Neural cell (in vitro differentiated cells): ENCODE data around the gene SLC4A5. TPM values are rescaled to one million over a fixed set of nuclear protein-coding genes. Genes with fewer than 3 reads are reported as not detected.

Source experiments
- H2AFZ ChIP-seq: fragments of 200-600, 300-800 bp; sonication (generic), shearing (Covaris generic); 2 replicates; pipeline ENCODE4 v1.6.0; 2014; ENCODE audit warnings: low read depth, mild to moderate bottlenecking, antibody characterized with exemption, low read length, moderate library complexity
- H3F3A ChIP-seq: fragments of 200-600 bp; shearing (Covaris generic); 2 replicates; pipeline ENCODE4 v1.6.1; 2016; ENCODE audit warnings: mild to moderate bottlenecking, moderate library complexity, mixed read lengths, antibody characterized with exemption, low read length; ENCODE audit not compliant: insufficient read depth, poor library complexity, severe bottlenecking
- H3K27ac ChIP-seq: fragments of 200-600, 300-800 bp; sonication (generic), shearing (Covaris generic); 2 replicates; pipeline ENCODE4 v1.5.1; 2014; ENCODE audit warnings: mild to moderate bottlenecking, low read length, moderate library complexity
- H3K27me3 ChIP-seq: fragments of 300-800, 200-600 bp; sonication (generic), shearing (Covaris generic); 2 replicates; pipeline ENCODE4 v1.6.0; 2014; ENCODE audit warnings: mild to moderate bottlenecking, low read depth, low read length, moderate library complexity; ENCODE audit not compliant: insufficient read depth
- H3K36me3 ChIP-seq: fragments of 300-800, 200-600 bp; sonication (generic), shearing (Covaris generic); 2 replicates; pipeline ENCODE4 v1.5.1; 2014; ENCODE audit warnings: mild to moderate bottlenecking, antibody characterized with exemption, low read length, moderate library complexity; ENCODE audit not compliant: insufficient read depth
- H3K4me2 ChIP-seq: fragments of 300-800, 200-600 bp; sonication (generic), shearing (Covaris generic); 2 replicates; pipeline ENCODE4 v1.6.0; 2014; ENCODE audit warnings: mild to moderate bottlenecking, low read length
- H3K4me3 ChIP-seq: fragments of 300-800, 200-600 bp; sonication (generic), shearing (Covaris generic); 2 replicates; pipeline ENCODE4 v1.5.1; 2014; ENCODE audit warnings: mild to moderate bottlenecking, low read length, moderate library complexity
- H3K79me2 ChIP-seq: fragments of 200-600 bp; shearing (Covaris generic); replicated peaks from 2 replicates; pipeline ENCODE4 v1.6.0; 2014; ENCODE audit warnings: mild to moderate bottlenecking, low read length, moderate library complexity; ENCODE audit not compliant: insufficient read depth
- H3K9ac ChIP-seq: fragments of 300-800, 200-600 bp; sonication (generic), shearing (Covaris generic); 2 replicates; pipeline ENCODE4 v1.6.1; 2016; ENCODE audit warnings: mild to moderate bottlenecking, low read length, mixed read lengths
- H3K9me2 ChIP-seq: fragments of 200-600 bp; shearing (Covaris generic); 2 replicates; pipeline ENCODE4 v1.6.1; 2016; ENCODE audit warnings: mild to moderate bottlenecking, low read length, mixed read lengths; ENCODE audit not compliant: insufficient read depth
- H3K9me3 ChIP-seq: fragments of 200-600, 300-800 bp; sonication (generic), shearing (Covaris generic); 2 replicates; pipeline ENCODE4 v1.6.1; 2016; ENCODE audit warnings: mild to moderate bottlenecking, mixed run types, low read length, moderate library complexity, mixed read lengths
- H4K20me1 ChIP-seq: fragments of 200-600 bp; shearing (Covaris generic); 2 replicates; pipeline ENCODE4 v1.6.1; 2016; ENCODE audit warnings: mild to moderate bottlenecking, mixed run types; ENCODE audit not compliant: insufficient read depth
- EP300 ChIP-seq: fragments of 450-650 bp; conservative IDR thresholded peaks from 2 replicates; pipeline ENCODE4 v1.6.1; 2014; ENCODE audit warnings: antibody characterized with exemption, mild to moderate bottlenecking, moderate library complexity; ENCODE audit not compliant: poor library complexity, severe bottlenecking
- EZH2 ChIP-seq: fragments of 200-600, 300-800 bp; shearing (Covaris generic), sonication (generic); IDR thresholded peaks from 2 replicates; pipeline ENCODE4 v1.6.1; 2014; ENCODE audit warnings: antibody characterized with exemption, low read length, borderline replicate concordance, mild to moderate bottlenecking; ENCODE audit not compliant: insufficient read depth, poor library complexity, severe bottlenecking
- MXI1 ChIP-seq: fragments of 450-650 bp; conservative IDR thresholded peaks from 2 replicates; pipeline ENCODE4 v1.6.1; 2014; ENCODE audit warnings: antibody characterized with exemption, mild to moderate bottlenecking; ENCODE audit not compliant: poor library complexity, severe bottlenecking
- POLR2AphosphoS5 ChIP-seq: IDR thresholded peaks from 2 replicates; pipeline ENCODE4 v1.6.1; 2012
- RAD21 ChIP-seq: fragments of 450-650 bp; conservative IDR thresholded peaks from 2 replicates; pipeline ENCODE4 v1.6.1; 2014; ENCODE audit warnings: antibody characterized with exemption, mild to moderate bottlenecking, moderate library complexity
- SMC3 ChIP-seq: fragments of 450-650 bp; conservative IDR thresholded peaks from 2 replicates; pipeline ENCODE4 v1.6.1; 2014; ENCODE audit warnings: antibody characterized with exemption, mild to moderate bottlenecking, moderate library complexity; ENCODE audit not compliant: poor library complexity
- TAF1 ChIP-seq: IDR thresholded peaks from 2 replicates; pipeline ENCODE4 v1.6.1; 2012; ENCODE audit warnings: low read depth
- polyA plus RNA-seq: library from polyadenylated mRNA; depleted of rRNA; stranded (reverse); fragments of >200 nt; gene quantifications from 2 replicates; pipeline ENCODE4 v1.2.3, GENCODE V29; 2014
- TF ChIP-seq, protein P1 (sequence below): fragments of 450-650 bp; IDR thresholded peaks from 2 replicates; pipeline ENCODE4 v1.5.1; 2014; ENCODE audit warnings: antibody characterized with exemption, mild to moderate bottlenecking, moderate library complexity; ENCODE audit not compliant: poor library complexity, severe bottlenecking
- TF ChIP-seq, protein P2 (sequence below): IDR thresholded peaks from 2 replicates; pipeline ENCODE4 v1.6.1; 2012; ENCODE audit warnings: borderline replicate concordance

The SLC4A5 gene
- polyA plus RNA-seq, 1 donor from 2014 or later = 3.9 TPM

DNA sequence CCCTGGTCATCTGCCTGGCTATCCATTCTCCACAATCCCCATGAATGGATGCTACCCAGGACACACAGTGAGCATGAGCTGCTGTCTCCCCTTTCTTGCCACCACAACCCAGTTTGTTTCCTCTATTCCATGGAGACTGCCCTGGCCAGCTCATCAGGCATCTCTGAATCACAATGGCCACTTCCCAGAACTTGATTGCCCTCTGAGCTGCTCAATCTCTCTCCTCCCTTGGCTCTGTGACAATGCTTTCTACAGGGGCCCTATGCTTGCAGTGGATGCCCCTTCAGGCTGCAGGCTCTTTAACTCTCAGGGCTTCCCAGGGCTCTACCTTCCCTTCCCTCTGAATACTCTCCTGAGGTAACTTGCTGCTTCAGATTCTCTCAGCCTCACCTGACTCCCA, 14.4 kb upstream of the SLC4A5 start:
- TF ChIP-seq, protein P1, sequence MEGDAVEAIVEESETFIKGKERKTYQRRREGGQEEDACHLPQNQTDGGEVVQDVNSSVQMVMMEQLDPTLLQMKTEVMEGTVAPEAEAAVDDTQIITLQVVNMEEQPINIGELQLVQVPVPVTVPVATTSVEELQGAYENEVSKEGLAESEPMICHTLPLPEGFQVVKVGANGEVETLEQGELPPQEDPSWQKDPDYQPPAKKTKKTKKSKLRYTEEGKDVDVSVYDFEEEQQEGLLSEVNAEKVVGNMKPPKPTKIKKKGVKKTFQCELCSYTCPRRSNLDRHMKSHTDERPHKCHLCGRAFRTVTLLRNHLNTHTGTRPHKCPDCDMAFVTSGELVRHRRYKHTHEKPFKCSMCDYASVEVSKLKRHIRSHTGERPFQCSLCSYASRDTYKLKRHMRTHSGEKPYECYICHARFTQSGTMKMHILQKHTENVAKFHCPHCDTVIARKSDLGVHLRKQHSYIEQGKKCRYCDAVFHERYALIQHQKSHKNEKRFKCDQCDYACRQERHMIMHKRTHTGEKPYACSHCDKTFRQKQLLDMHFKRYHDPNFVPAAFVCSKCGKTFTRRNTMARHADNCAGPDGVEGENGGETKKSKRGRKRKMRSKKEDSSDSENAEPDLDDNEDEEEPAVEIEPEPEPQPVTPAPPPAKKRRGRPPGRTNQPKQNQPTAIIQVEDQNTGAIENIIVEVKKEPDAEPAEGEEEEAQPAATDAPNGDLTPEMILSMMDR = no peak
- no peak for TF ChIP-seq POLR2AphosphoS5
- Histone ChIP-seq H3K27ac (no peak overlapping the region), H3K9me3 (no peaks in the 10 kb centered on the region), H3K79me2 (no peaks in the 10 kb centered on the region), H3K27me3 (no peaks in the 10 kb centered on the region), H2AFZ (no peak overlapping the region), H4K20me1 (no peaks in the 10 kb centered on the region), H3K36me3 (peaks cover 5% of the 10 kb centered on the region), H3K9ac (no peak overlapping the region), H3K9me2 (no peaks in the 10 kb centered on the region), H3K4me2 (no peak overlapping the region), H3K4me3 (no peak overlapping the region), H3F3A (no peaks in the 10 kb centered on the region)

DNA sequence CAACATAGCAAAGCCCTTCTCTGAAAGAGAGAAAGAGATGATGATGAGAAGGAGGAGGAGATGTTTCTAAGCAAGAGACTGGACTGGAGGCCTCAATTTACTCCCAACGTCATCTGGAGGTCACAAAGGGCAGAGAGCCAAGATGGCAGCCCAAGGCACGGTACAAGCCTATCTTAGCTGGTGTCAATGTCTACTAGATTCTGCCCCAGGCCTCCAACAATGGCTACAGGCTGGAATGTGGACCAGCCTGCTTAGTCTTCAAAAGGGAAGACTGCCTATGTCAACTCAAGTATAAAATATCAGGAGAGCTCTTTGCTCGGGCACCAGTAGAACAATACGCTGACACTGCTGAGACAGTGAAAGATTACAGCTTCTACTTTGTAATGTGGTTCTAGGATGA, 6.7 kb upstream of the SLC4A5 start:
- Histone ChIP-seq H3K9me2 (no peaks in the 10 kb centered on the region), H3K9me3 (no peaks in the 10 kb centered on the region), H4K20me1 (no peaks in the 10 kb centered on the region), H3K9ac (no peak overlapping the region), H3F3A (no peaks in the 10 kb centered on the region), H3K36me3 (no peaks in the 10 kb centered on the region), H3K27me3 (no peaks in the 10 kb centered on the region), H3K27ac (no peak overlapping the region), H2AFZ (no peak overlapping the region), H3K4me2 (no peak overlapping the region), H3K79me2 (no peaks in the 10 kb centered on the region), H3K4me3 (no peak overlapping the region)
- no peak for TF ChIP-seq RAD21

DNA sequence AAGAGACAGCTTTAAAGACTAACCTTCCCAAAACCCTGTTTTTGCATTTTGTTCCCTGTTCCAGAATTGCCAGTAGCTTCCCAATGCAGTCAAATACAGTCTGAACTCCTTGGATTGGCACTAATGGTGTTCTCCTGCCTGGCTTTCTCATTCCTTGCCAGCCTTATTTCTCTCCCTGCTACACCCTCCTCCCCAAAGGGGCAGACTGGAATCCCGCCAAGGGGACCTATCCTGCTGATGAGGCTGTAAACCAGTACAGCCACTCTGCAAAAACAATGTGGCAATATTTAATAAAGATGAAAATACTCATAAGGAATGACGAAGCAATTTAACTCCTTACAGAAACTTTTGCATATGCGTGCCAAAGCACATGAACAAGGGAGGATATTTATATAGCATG, 4.5 kb upstream of the SLC4A5 start:
- TF ChIP-seq RAD21 (no peak), EZH2 (no peak), POLR2AphosphoS5 (no peak), MXI1 (no peak), EP300 (no peak), SMC3 (no peak), TAF1 (no peak)
- TF ChIP-seq, protein P1 = no peak
- TF ChIP-seq, protein P2, sequence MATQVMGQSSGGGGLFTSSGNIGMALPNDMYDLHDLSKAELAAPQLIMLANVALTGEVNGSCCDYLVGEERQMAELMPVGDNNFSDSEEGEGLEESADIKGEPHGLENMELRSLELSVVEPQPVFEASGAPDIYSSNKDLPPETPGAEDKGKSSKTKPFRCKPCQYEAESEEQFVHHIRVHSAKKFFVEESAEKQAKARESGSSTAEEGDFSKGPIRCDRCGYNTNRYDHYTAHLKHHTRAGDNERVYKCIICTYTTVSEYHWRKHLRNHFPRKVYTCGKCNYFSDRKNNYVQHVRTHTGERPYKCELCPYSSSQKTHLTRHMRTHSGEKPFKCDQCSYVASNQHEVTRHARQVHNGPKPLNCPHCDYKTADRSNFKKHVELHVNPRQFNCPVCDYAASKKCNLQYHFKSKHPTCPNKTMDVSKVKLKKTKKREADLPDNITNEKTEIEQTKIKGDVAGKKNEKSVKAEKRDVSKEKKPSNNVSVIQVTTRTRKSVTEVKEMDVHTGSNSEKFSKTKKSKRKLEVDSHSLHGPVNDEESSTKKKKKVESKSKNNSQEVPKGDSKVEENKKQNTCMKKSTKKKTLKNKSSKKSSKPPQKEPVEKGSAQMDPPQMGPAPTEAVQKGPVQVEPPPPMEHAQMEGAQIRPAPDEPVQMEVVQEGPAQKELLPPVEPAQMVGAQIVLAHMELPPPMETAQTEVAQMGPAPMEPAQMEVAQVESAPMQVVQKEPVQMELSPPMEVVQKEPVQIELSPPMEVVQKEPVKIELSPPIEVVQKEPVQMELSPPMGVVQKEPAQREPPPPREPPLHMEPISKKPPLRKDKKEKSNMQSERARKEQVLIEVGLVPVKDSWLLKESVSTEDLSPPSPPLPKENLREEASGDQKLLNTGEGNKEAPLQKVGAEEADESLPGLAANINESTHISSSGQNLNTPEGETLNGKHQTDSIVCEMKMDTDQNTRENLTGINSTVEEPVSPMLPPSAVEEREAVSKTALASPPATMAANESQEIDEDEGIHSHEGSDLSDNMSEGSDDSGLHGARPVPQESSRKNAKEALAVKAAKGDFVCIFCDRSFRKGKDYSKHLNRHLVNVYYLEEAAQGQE = no peak
- H3K9ac ChIP-seq = no peak overlapping the region
- no peaks in the 10 kb centered on the region for H3K27me3 ChIP-seq
- H2AFZ ChIP-seq = no peak overlapping the region
- H3K27ac ChIP-seq = no peak overlapping the region
- no peaks in the 10 kb centered on the region for H3K9me2 ChIP-seq
- no peak overlapping the region for H3K4me3 ChIP-seq
- no peaks in the 10 kb centered on the region for H3K79me2 ChIP-seq
- no peaks in the 10 kb centered on the region for H4K20me1 ChIP-seq
- no peaks in the 10 kb centered on the region for H3F3A ChIP-seq
- no peaks in the 10 kb centered on the region for H3K9me3 ChIP-seq
- H3K36me3 ChIP-seq = no peaks in the 10 kb centered on the region
- H3K4me2 ChIP-seq = no peak overlapping the region
